BJ (cell line): ENCODE data around the gene LIN7C. TPM values are rescaled to one million over a fixed set of nuclear protein-coding genes. Genes with fewer than 3 reads are reported as not detected.

Experiments
- CTCF ChIA-PET: fragments of 350-600 bp; formaldehyde crosslinking; extraction: SDS; loops from one replicate; lab custom pipeline; 2021; ENCODE audit warnings: antibody characterized with exemption, inconsistent platforms; lab: Yijun Ruan, JAX
- POLR2A ChIA-PET: fragments of 300-600 bp; sonication (Branson Sonifier 250); formaldehyde crosslinking; extraction: SDS; loops from one replicate; lab custom pipeline; 2021; ENCODE audit warnings: antibody characterized with exemption; lab: Charles Lee
- DNase-seq: peaks from one replicate; pipeline ENCODE4 v3.0.0-alpha.2; 2011; ENCODE audit warnings: low read depth
- H3K27me3 ChIP-seq: 2 replicates; pipeline ENCODE4 v1.6.0; 2011; ENCODE audit warnings: low read length; ENCODE audit not compliant: control insufficient read depth, insufficient read depth
- H3K36me3 ChIP-seq: 2 replicates; pipeline ENCODE4 v1.5.1; 2011; ENCODE audit warnings: low read length; ENCODE audit not compliant: control insufficient read depth, insufficient read depth
- H3K4me3 ChIP-seq: 2 replicates; pipeline ENCODE4 v1.5.1; 2011; ENCODE audit warnings: low read depth, mild to moderate bottlenecking, control low read depth, low read length
- CTCF ChIP-seq: IDR thresholded peaks from 2 replicates; pipeline ENCODE4 v1.5.1; 2011; ENCODE audit warnings: low read depth, mild to moderate bottlenecking, control low read depth, inconsistent platforms, low read length, moderate library complexity; ENCODE audit not compliant: insufficient read depth
- polyA plus RNA-seq: library from polyadenylated mRNA; depleted of rRNA; stranded (reverse); fragments of >200 nt; gene quantifications from 2 replicates; pipeline ENCODE4 v1.2.3, GENCODE V29; 2011

LIN7C gene
- polyA plus RNA-seq, 1 experiment, result 5.8 TPM

DNA sequence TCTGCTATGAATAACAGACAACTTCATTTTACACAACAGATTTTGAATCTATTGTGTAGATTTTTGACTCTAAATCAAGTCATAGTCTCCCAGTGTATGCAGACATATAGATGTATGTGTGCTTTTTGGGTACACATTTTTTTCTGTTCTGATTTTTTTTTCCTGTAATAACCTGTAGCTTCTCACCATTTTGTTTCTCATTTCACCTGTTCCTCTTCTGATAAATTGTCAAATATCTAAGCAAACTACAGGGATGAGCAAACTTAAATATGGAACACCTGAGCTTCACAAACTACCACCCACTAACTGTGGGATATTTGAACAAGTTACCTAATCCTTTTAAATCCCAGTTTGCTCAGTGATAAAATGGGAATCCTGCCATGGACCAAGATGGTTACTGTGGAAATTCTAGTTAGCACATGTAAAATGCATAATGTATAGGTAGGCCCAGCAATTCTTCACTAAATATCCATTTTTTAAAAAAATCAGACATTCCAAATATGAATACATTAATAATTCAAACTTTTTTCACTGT, 49.7 kb downstream of the LIN7C start:
- Histone ChIP-seq H3K27me3 (no peaks in the 10 kb centered on the region), H3K36me3 (no peaks in the 10 kb centered on the region), H3K4me3 (no peak overlapping the region)
- DNase-seq, result no peak
- POLR2A ChIA-PET, result no interaction called here
- TF ChIP-seq CTCF, result no peak
- CTCF ChIA-PET, result interaction anchor here (0.6 to 1.6 kb wide), 3 partner anchors 13 to 1839 kb away, joined by 3 to 6 read pairs (median 3); no protein-coding TSS in a partner anchor

- Histone ChIP-seq H3K4me3 (no peak overlapping the region), H3K27me3 (no peaks in the 10 kb centered on the region), H3K36me3 (no peaks in the 10 kb centered on the region)
- DNase-seq, result peak; percentile 29
- TF ChIP-seq CTCF, result no peak
- ChIA-PET CTCF (interaction anchor here (0.6 to 1.6 kb wide), 3 partner anchors 12 to 1838 kb away, joined by 3 to 6 read pairs (median 3); no protein-coding TSS in a partner anchor), POLR2A (no interaction called here)
Observed at GRCh38 chr11:27456140-27456794, 50.3 kb downstream of the LIN7C start.

- POLR2A ChIA-PET, result no interaction called here
- TF ChIP-seq CTCF, result no peak
Observed at GRCh38 chr11:27455667-27456066, 50.9 kb downstream of the LIN7C start.

DNA sequence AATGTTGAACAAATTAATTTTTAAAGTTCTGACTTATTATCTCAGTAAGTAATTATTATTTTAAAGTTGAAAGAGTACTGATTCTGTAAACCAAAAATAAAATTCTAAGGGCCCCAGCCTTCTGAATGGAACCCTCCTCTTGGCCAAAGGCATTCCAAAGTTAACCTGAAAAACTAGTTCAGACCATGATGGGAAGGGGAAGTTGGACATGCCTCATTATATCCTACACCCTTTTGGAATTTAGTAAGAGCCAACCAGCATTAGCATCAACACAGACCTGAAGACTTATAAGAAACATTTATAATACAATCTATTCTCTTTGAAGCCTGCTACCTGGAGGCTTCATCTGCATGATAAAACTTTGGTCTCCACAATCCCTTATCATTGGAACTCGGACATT, 52.9 kb downstream of the LIN7C start:
- H3K36me3 ChIP-seq, result no peaks in the 10 kb centered on the region
- ChIA-PET POLR2A (no interaction called here), CTCF (interaction anchor here (1.5 kb wide), 1 partner anchor 10 kb away, joined by 3 read pairs; no protein-coding TSS in a partner anchor)
- DNase-seq, result no peak
- no peak for TF ChIP-seq CTCF
- H3K27me3 ChIP-seq, result no peaks in the 10 kb centered on the region
- no peak overlapping the region for H3K4me3 ChIP-seq

More at GRCh38 chr11:27455667-27456066, 50.9 kb downstream of the LIN7C start:
- DNase-seq, result no peak
- Histone ChIP-seq H3K27me3 (no peaks in the 10 kb centered on the region), H3K4me3 (no peak overlapping the region), H3K36me3 (no peaks in the 10 kb centered on the region)
- CTCF ChIA-PET, result interaction anchor here (1.6 kb wide), 1 partner anchor 31 kb away, joined by 6 read pairs; no protein-coding TSS in a partner anchor

- TF ChIP-seq CTCF, result no peak
- CTCF ChIA-PET, result no interaction called here
- no peak overlapping the region for H3K4me3 ChIP-seq
- H3K36me3 ChIP-seq, result no peaks in the 10 kb centered on the region
- POLR2A ChIA-PET, result no interaction called here
- DNase-seq, result no peak
- H3K27me3 ChIP-seq, result no peaks in the 10 kb centered on the region
Observed at GRCh38 chr11:27452147-27452546, 54.4 kb downstream of the LIN7C start.
